ENCODE data around the gene WBP2. TPM values are rescaled to one million over a fixed set of nuclear protein-coding genes. Genes with fewer than 3 reads are reported as not detected.

Gene WBP2
- total RNA-seq, 1 experiment from 2014 or later = 42.7 TPM

GRCh38 chr17:75898065-75898464 is 42.9 kb upstream of the WBP2 start:
- no peaks in the 10 kb centered on the region for H3K9me3 ChIP-seq (ENCODE audit: low read length)
- H3K27ac ChIP-seq (ENCODE audit: low read length) = no peak overlapping the region
- H3K9me2 ChIP-seq (replicated peaks; ENCODE audit: insufficient read depth, low read length) = no peaks in the 10 kb centered on the region
- H3K27me3 ChIP-seq (ENCODE audit: low read length) = no peaks in the 10 kb centered on the region
- H4K20me1 ChIP-seq (ENCODE audit: insufficient read depth, low read depth, low read length) = peaks cover 1% of the 10 kb centered on the region; the same call in 1 of the 2 replicates
- H3K9ac ChIP-seq (ENCODE audit: low read length) = no peak overlapping the region
- no peak overlapping the region for H2AFZ ChIP-seq (ENCODE audit: low read length)
- H3K4me3 ChIP-seq (ENCODE audit: low read length) = no peak overlapping the region
- peaks cover 28% of the 10 kb centered on the region for H3K79me2 ChIP-seq (ENCODE audit: low read length)
- H3K36me3 ChIP-seq (ENCODE audit: insufficient read depth, low read length) = peaks cover 15% of the 10 kb centered on the region; the same call in 1 of the 2 replicates
- H3K4me2 ChIP-seq (ENCODE audit: low read depth, low read length, poor library complexity, severe bottlenecking) = no peak overlapping the region
- no peak for DNase-seq
- H3K4me1 ChIP-seq (ENCODE audit: low read length) = peaks cover 29% of the 10 kb centered on the region

GRCh38 chr17:75897160-75898019 is 42.3 kb upstream of the WBP2 start:
- Histone ChIP-seq H3K9me2 (replicated peaks; ENCODE audit: insufficient read depth, low read length) (no peaks in the 10 kb centered on the region), H3K4me3 (ENCODE audit: low read length) (peak overlapping the region; percentile 68), H3K79me2 (ENCODE audit: low read length) (peaks cover 23% of the 10 kb centered on the region), H3K4me1 (ENCODE audit: low read length) (peaks cover 26% of the 10 kb centered on the region), H3K27me3 (ENCODE audit: low read length) (no peaks in the 10 kb centered on the region), H4K20me1 (ENCODE audit: insufficient read depth, low read depth, low read length) (peaks cover 5% of the 10 kb centered on the region; the same call in 1 of the 2 replicates), H3K4me2 (ENCODE audit: low read depth, low read length, poor library complexity, severe bottlenecking) (peak overlapping the region; percentile 74), H3K36me3 (ENCODE audit: insufficient read depth, low read length) (peaks cover 10% of the 10 kb centered on the region; the same call in 1 of the 2 replicates), H2AFZ (ENCODE audit: low read length) (no peak overlapping the region), H3K9ac (ENCODE audit: low read length) (peak overlapping the region; percentile 90), H3K9me3 (ENCODE audit: low read length) (no peaks in the 10 kb centered on the region), H3K27ac (ENCODE audit: low read length) (no peak overlapping the region)
- DNase-seq = no peak

- Histone ChIP-seq H3K27ac (ENCODE audit: low read length) (peak within 1 kb of the TSS; percentile 66; the same call in 1 of the 2 replicates), H4K20me1 (ENCODE audit: insufficient read depth, low read depth, low read length) (peaks cover 5% of the 10 kb centered on the region; the same call in 1 of the 2 replicates), H3K4me2 (ENCODE audit: low read depth, low read length, poor library complexity, severe bottlenecking) (peak within 1 kb of the TSS; percentile 74), H3K36me3 (ENCODE audit: insufficient read depth, low read length) (peaks cover 2% of the 10 kb centered on the region; the same call in 1 of the 2 replicates), H3K4me3 (ENCODE audit: low read length) (peak within 1 kb of the TSS; percentile 68), H3K9ac (ENCODE audit: low read length) (peak within 1 kb of the TSS; percentile 90), H3K9me2 (replicated peaks; ENCODE audit: insufficient read depth, low read length) (no peaks in the 10 kb centered on the region), H3K9me3 (ENCODE audit: low read length) (no peaks in the 10 kb centered on the region), H3K4me1 (ENCODE audit: low read length) (peaks cover 26% of the 10 kb centered on the region), H3K79me2 (ENCODE audit: low read length) (peaks cover 23% of the 10 kb centered on the region), H2AFZ (ENCODE audit: low read length) (peak within 1 kb of the TSS; percentile 62; the same call in 1 of the 2 replicates), H3K27me3 (ENCODE audit: low read length) (no peaks in the 10 kb centered on the region)
- DNase-seq = peak; percentile 94
These were observed 41.5 kb upstream of the WBP2 start, which contains the start of gene TRIM65 for GRCh38 chr17:75896415-75897159. Gene TRIM65 (minus strand): TSS chr17:75896951. CDS start chr17:75896937, 14 bp downstream.

GRCh38 chr17:75895370-75896155 is 40.4 kb upstream of the WBP2 start:
- DNase-seq = peak; percentile 53
- Histone ChIP-seq H3K9me3 (ENCODE audit: low read length) (no peaks in the 10 kb centered on the region), H3K79me2 (ENCODE audit: low read length) (peaks cover 23% of the 10 kb centered on the region), H2AFZ (ENCODE audit: low read length) (no peak overlapping the region), H3K9ac (ENCODE audit: low read length) (peak overlapping the region; percentile 90), H3K36me3 (ENCODE audit: insufficient read depth, low read length) (no peaks in the 10 kb centered on the region), H4K20me1 (ENCODE audit: insufficient read depth, low read depth, low read length) (peaks cover 5% of the 10 kb centered on the region; the same call in 1 of the 2 replicates), H3K27ac (ENCODE audit: low read length) (peak overlapping the region; percentile 66; the same call in 1 of the 2 replicates), H3K4me1 (ENCODE audit: low read length) (peaks cover 26% of the 10 kb centered on the region), H3K4me2 (ENCODE audit: low read depth, low read length, poor library complexity, severe bottlenecking) (peak overlapping the region; percentile 74), H3K9me2 (replicated peaks; ENCODE audit: insufficient read depth, low read length) (no peaks in the 10 kb centered on the region), H3K4me3 (ENCODE audit: low read length) (peak overlapping the region; percentile 68), H3K27me3 (ENCODE audit: low read length) (no peaks in the 10 kb centered on the region)

GRCh38 chr17:75894049-75894733 is 39.1 kb upstream of the WBP2 start:
- Histone ChIP-seq H3K27me3 (ENCODE audit: low read length) (no peaks in the 10 kb centered on the region), H3K9me2 (replicated peaks; ENCODE audit: insufficient read depth, low read length) (no peaks in the 10 kb centered on the region), H3K4me2 (ENCODE audit: low read depth, low read length, poor library complexity, severe bottlenecking) (no peak overlapping the region), H4K20me1 (ENCODE audit: insufficient read depth, low read depth, low read length) (peaks cover 5% of the 10 kb centered on the region; the same call in 1 of the 2 replicates), H3K36me3 (ENCODE audit: insufficient read depth, low read length) (no peaks in the 10 kb centered on the region; the same call in 1 of the 2 replicates), H3K9ac (ENCODE audit: low read length) (peak overlapping the region; percentile 90; the same call in 1 of the 2 replicates), H2AFZ (ENCODE audit: low read length) (no peak overlapping the region), H3K9me3 (ENCODE audit: low read length) (no peaks in the 10 kb centered on the region), H3K4me3 (ENCODE audit: low read length) (no peak overlapping the region), H3K4me1 (ENCODE audit: low read length) (peaks cover 26% of the 10 kb centered on the region), H3K27ac (ENCODE audit: low read length) (no peak overlapping the region), H3K79me2 (ENCODE audit: low read length) (peaks cover 23% of the 10 kb centered on the region)
- DNase-seq = no peak

- Histone ChIP-seq H2AFZ (ENCODE audit: low read length) (no peak overlapping the region), H3K9me3 (ENCODE audit: low read length) (no peaks in the 10 kb centered on the region), H3K4me3 (ENCODE audit: low read length) (no peak overlapping the region), H3K27ac (ENCODE audit: low read length) (no peak overlapping the region), H3K9ac (ENCODE audit: low read length) (no peak overlapping the region), H4K20me1 (ENCODE audit: insufficient read depth, low read depth, low read length) (peaks cover 5% of the 10 kb centered on the region; the same call in 1 of the 2 replicates), H3K4me1 (ENCODE audit: low read length) (peaks cover 26% of the 10 kb centered on the region), H3K27me3 (ENCODE audit: low read length) (no peaks in the 10 kb centered on the region), H3K4me2 (ENCODE audit: low read depth, low read length, poor library complexity, severe bottlenecking) (no peak overlapping the region), H3K79me2 (ENCODE audit: low read length) (peaks cover 23% of the 10 kb centered on the region), H3K36me3 (ENCODE audit: insufficient read depth, low read length) (no peaks in the 10 kb centered on the region; the same call in 1 of the 2 replicates), H3K9me2 (replicated peaks; ENCODE audit: insufficient read depth, low read length) (no peaks in the 10 kb centered on the region)
- no peak for DNase-seq
These were observed 38.3 kb upstream of the WBP2 start for GRCh38 chr17:75893305-75894048.
